ENCODE data around the gene ELAVL1.

- TF ChIP-seq, protein P1, sequence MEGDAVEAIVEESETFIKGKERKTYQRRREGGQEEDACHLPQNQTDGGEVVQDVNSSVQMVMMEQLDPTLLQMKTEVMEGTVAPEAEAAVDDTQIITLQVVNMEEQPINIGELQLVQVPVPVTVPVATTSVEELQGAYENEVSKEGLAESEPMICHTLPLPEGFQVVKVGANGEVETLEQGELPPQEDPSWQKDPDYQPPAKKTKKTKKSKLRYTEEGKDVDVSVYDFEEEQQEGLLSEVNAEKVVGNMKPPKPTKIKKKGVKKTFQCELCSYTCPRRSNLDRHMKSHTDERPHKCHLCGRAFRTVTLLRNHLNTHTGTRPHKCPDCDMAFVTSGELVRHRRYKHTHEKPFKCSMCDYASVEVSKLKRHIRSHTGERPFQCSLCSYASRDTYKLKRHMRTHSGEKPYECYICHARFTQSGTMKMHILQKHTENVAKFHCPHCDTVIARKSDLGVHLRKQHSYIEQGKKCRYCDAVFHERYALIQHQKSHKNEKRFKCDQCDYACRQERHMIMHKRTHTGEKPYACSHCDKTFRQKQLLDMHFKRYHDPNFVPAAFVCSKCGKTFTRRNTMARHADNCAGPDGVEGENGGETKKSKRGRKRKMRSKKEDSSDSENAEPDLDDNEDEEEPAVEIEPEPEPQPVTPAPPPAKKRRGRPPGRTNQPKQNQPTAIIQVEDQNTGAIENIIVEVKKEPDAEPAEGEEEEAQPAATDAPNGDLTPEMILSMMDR (IDR thresholded peaks at IDR 0.05) = no peak
- TF ChIP-seq POLR2A (IDR thresholded peaks at IDR 0.05) = no peak
Observed at GRCh38 chr19:7969555-7969939, 35.9 kb downstream of the ELAVL1 start.

All from right lobe of liver (tissue), 4 donors.